Ascending aorta (tissue), 2 donors: ENCODE data around the gene KRTAP10-8. TPM values are rescaled to one million over a fixed set of nuclear protein-coding genes. Genes with fewer than 3 reads are reported as not detected.
"Not testable (repeated sequence)": the region's sequence is repeated elsewhere in the genome, so short reads cannot be mapped to it uniquely, and the experiment has no call there.

ENCODE experiments used
- DNase-seq, 2 donors: peaks; one replicate each; pipeline ENCODE4 v3.0.0-alpha.2; 2019; ENCODE audit warnings: low spot score in 2 of 2
- H3K27ac ChIP-seq, 2 donors: fragments of 200-600 bp; sonication (generic); one replicate each; pipeline ENCODE4 v1.5.1; 2016 to 2017; ENCODE audit warnings: mild to moderate bottlenecking in 1 of 2
- H3K27me3 ChIP-seq: fragments of 200-600 bp; sonication (generic); one replicate; pipeline ENCODE4 v1.5.1; 2017
- H3K36me3 ChIP-seq, 2 donors: fragments of 200-600 bp; sonication (generic); one replicate each; pipeline ENCODE4 v1.5.1; 2016
- H3K4me1 ChIP-seq, 2 donors: fragments of 200-600 bp; sonication (generic); one replicate each; pipeline ENCODE4 v1.5.1; 2016 to 2017; ENCODE audit warnings: mild to moderate bottlenecking in 1 of 2
- H3K4me3 ChIP-seq, 2 donors: fragments of 200-600 bp; sonication (generic); one replicate each; pipeline ENCODE4 v1.5.1; 2016 to 2017; ENCODE audit warnings: mild to moderate bottlenecking in 1 of 2
- H3K9me3 ChIP-seq, 2 donors: fragments of 200-600 bp; sonication (generic); one replicate each; pipeline ENCODE4 v1.5.1; 2016
- intact Hi-C: fragments of 100-400 bp; cut with DNase I; formaldehyde crosslinking; loops from one replicate; pipeline ENCODE4 v1.15.1; 2023
- total RNA-seq: library from RNA; depleted of rRNA; stranded (reverse); fragments of >200 nt; gene quantifications from one replicate; pipeline ENCODE4 v1.1.0, GENCODE V29; 2016
- TF ChIP-seq, protein P1 (sequence below), 3 experiments: fragments of 200-600 bp in 2 of 3; fragments of 450-650 bp in 1 of 3; sonication (generic) in 2 of 3; IDR thresholded peaks; one replicate each; pipeline ENCODE4 v1.5.1; 2016 to 2019; ENCODE audit warnings: antibody characterized with exemption in 3 of 3, mild to moderate bottlenecking in 1 of 3, moderate library complexity in 1 of 3

Gene KRTAP10-8
- total RNA-seq, 1 donor from 2014 or later, result not detected

DNA sequence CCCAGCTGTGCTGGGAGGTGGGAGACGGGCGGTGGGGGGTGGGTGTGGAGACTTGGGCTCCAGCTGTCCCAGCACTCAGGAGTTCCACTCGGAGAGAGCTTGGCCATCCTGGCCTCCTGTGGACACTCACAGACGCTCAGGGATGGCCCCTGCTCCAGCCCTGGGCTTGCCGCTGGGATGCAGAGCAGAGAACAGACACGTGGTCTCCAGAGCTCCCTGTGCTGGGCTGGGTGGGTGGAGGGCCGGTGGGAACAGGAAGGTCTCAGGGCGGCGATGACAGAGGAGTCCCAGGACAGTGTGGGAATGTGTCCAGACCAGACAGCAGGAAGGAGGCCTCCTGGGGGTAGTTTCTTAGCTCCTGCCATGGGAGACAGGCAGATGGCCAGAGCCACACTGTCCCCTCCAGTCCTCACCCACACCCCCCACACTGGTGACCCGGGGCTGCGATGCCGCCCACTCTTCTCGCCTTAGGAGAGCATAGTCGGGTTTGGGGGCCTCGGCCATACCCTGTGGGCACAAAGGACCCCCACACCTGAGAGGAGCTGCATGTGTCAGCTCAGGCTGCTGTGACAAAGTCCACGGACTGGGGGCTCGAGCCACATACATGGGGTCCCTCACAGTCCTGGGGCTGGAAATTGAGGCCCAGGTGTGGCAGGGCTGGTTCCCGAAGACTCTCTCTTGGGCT is 17.0 kb downstream of the KRTAP10-8 start:
- intact Hi-C loops, result no loop called here
- no peaks in the 10 kb centered on the region for H3K27me3 ChIP-seq
- no peak overlapping the region for H3K4me3 ChIP-seq
- no peaks in the 10 kb centered on the region for H3K4me1 ChIP-seq
- no peaks in the 10 kb centered on the region for H3K36me3 ChIP-seq
- DNase-seq, result no peak
- TF ChIP-seq, protein P1, sequence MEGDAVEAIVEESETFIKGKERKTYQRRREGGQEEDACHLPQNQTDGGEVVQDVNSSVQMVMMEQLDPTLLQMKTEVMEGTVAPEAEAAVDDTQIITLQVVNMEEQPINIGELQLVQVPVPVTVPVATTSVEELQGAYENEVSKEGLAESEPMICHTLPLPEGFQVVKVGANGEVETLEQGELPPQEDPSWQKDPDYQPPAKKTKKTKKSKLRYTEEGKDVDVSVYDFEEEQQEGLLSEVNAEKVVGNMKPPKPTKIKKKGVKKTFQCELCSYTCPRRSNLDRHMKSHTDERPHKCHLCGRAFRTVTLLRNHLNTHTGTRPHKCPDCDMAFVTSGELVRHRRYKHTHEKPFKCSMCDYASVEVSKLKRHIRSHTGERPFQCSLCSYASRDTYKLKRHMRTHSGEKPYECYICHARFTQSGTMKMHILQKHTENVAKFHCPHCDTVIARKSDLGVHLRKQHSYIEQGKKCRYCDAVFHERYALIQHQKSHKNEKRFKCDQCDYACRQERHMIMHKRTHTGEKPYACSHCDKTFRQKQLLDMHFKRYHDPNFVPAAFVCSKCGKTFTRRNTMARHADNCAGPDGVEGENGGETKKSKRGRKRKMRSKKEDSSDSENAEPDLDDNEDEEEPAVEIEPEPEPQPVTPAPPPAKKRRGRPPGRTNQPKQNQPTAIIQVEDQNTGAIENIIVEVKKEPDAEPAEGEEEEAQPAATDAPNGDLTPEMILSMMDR (IDR thresholded peaks at IDR 0.05), result no peak
- no peak overlapping the region for H3K27ac ChIP-seq
- H3K9me3 ChIP-seq, result peaks cover 0 to 33% of the 10 kb centered on the region in 2 donors

DNA sequence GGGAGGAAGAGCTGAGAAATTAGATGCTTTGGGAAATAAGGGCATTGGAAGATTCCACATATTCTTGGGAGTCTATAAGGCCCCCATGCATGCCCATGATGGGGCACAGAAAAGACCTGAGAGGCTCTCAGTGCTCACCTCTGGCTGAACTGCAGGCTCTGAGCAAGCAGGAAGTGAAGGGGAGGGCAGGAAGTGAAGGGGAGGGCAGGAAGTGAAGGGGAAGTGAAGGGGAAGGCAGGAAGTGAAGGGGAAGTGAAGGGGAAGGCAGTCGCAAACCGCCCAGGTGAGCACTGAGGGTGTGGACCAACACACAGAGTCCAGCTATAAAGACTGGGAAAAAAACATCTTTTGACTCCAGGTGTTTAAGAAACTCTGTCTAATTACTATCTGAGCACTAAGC is 18.6 kb downstream of the KRTAP10-8 start:
- TF ChIP-seq, protein P1 (IDR thresholded peaks at IDR 0.05), result no peak
- Histone ChIP-seq H3K9me3 (peaks cover 0 to 30% of the 10 kb centered on the region in 2 donors), H3K27ac (no peak overlapping the region), H3K36me3 (no peaks in the 10 kb centered on the region), H3K27me3 (no peaks in the 10 kb centered on the region), H3K4me3 (no peak overlapping the region), H3K4me1 (no peaks in the 10 kb centered on the region)
- intact Hi-C loops, result no loop called here
- no peak for DNase-seq

DNA sequence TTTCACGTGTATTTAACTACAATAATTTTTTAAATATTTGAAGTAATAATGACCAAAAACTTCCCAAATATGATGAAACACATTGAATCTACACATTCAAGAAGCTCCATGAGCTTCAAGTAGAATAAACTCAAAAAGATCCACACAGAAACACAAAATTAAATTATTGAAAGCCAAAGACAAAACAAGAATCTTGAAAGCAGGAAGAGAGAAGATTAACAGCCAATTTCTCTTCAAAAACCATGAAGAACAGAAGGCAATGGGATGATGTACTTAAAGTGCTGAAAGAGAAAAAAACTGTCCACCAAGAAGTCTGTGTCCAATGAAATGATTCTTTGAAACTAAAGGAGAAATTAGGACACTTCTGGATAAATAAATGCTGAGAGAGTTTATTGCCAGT is 20.2 kb downstream of the KRTAP10-8 start:
- intact Hi-C loops, result no loop called here
- H3K27ac ChIP-seq, result no peak overlapping the region

DNA sequence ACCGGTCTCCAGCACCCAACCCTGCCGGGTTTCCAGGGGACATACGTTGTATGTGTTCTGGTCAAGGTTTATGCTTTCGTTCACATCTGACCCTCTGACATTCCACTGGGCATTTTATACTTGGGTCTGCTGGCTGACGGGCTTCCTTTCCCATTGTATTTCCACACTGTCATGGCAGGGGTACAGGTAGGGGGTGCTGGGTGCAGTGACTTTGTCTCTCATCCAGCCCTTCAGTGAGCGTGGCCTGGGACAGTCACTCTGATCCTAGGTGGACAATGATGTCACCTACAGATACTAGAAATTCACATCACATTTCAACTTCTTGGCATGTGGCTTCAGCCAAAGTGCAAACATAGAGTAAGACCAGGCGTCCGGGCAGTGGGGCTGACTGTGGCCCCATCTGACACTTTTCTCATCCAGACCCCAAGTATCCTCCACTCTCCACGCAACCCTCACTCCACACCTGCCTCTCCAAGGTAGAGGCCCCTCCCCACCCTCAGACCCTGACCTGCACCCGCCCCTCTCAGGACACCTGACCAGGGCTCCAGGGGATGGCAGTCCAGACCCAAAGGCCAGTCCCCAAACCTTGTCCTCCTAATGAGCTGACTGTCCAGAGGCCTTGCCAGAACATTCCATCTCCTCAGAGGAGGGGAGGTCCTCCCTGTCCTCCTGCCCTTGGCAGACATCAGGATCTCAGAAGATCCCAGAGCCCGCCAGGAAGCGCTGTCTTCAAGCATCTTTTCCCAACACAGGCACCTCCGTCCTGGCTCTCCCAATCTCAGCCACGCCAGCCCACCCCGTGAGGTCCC is 24.5 kb downstream of the KRTAP10-8 start:
- Histone ChIP-seq H3K9me3 (peaks cover 0 to 12% of the 10 kb centered on the region in 2 donors), H3K27me3 (no peaks in the 10 kb centered on the region), H3K4me3 (no peak overlapping the region), H3K4me1 (no peaks in the 10 kb centered on the region), H3K27ac (no peak overlapping the region), H3K36me3 (no peaks in the 10 kb centered on the region)
- intact Hi-C loops, result no loop called here
- DNase-seq, result no peak
- TF ChIP-seq, protein P1 (IDR thresholded peaks at IDR 0.05), result no peak

More for the DNA sequence above, 20.2 kb downstream of the KRTAP10-8 start:
- DNase-seq, result no peak
- H3K27me3 ChIP-seq, result no peaks in the 10 kb centered on the region
- no peak overlapping the region for H3K4me3 ChIP-seq
- no peaks in the 10 kb centered on the region for H3K4me1 ChIP-seq
- TF ChIP-seq, protein P1 (IDR thresholded peaks at IDR 0.05), result no peak
- peaks cover 0 to 30% of the 10 kb centered on the region in 2 donors for H3K9me3 ChIP-seq
- H3K36me3 ChIP-seq, result no peaks in the 10 kb centered on the region

DNA sequence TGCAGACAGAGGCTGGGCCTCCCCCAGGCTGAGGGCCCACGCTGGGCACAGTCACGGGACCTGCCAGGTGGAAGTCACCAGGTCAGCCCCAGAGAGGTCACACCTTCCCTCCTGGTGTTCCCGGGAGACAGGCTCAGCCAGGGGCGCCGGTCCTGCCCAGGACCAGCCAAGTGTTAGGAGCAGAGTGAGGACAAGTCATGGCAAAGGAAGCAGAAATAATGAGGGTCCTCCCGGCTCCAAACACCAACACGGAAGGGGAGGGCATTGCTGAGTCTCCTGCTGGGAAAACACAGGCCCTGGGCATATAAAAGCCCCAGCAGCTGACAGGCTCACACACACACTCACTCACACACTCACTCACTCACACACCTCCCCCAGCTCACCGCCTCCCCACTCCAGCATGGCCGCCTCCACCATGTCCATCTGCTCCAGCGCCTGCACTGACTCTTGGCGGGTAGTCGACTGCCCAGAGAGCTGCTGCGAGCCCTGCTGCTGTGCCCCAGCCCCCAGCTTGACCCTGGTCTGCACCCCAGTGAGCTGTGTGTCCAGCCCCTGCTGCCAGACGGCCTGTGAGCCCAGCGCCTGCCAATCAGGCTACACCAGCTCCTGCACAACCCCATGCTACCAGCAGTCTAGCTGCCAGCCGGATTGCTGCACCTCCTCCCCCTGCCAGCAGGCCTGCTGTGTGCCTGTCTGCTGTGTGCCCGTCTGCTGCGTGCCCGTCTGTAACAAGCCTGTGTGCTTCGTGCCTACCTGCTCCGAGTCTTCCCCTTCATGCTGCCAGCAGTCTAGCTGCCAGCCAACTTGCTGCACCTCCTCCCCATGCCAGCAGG is 25.4 kb downstream of the KRTAP10-8 start, which contains the start of gene KRTAP10-10:
Gene KRTAP10-10, plus strand, starts transcription at position 339 of the 833 bp plus-strand sequence. Its CDS starts 62 bp downstream, at position 401.
- H3K27me3 ChIP-seq, result no peaks in the 10 kb centered on the region
- H3K9me3 ChIP-seq, result peaks cover 0 to 4% of the 10 kb centered on the region in 2 donors
- H3K27ac ChIP-seq, result no peak within 1 kb of the TSS
- no peak within 1 kb of the TSS for H3K4me3 ChIP-seq
- no peak for DNase-seq
- no peaks in the 10 kb centered on the region for H3K36me3 ChIP-seq
- TF ChIP-seq, protein P1 (IDR thresholded peaks at IDR 0.05), result no peak
- H3K4me1 ChIP-seq, result no peaks in the 10 kb centered on the region
- intact Hi-C loops, result no loop called here

DNA sequence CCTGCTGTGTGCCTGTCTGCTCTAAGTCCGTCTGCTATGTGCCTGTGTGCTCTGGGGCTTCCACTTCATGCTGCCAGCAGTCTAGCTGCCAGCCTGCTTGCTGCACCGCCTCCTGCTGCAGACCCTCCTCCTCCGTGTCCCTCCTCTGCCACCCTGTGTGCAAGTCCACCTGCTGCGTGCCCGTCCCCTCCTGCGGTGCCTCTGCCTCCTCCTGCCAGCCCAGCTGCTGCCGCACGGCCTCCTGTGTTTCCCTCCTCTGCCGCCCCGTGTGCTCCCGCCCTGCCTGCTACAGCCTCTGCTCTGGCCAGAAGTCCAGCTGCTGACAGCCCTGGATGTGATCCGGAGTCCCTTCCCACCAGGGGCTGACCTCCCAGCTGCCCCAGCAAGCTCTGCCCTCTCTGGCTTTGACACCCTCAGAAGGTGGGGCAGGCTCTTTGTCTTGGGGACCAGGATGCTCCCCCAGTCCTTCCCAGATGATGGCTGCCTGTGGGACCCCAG is 26.0 kb downstream of the KRTAP10-8 start:
- intact Hi-C loops, H3K9me3 ChIP-seq, H3K36me3 ChIP-seq, H3K4me3 ChIP-seq, H3K27ac ChIP-seq, H3K4me1 ChIP-seq, H3K27me3 ChIP-seq, DNase-seq: not testable (repeated sequence)

DNA sequence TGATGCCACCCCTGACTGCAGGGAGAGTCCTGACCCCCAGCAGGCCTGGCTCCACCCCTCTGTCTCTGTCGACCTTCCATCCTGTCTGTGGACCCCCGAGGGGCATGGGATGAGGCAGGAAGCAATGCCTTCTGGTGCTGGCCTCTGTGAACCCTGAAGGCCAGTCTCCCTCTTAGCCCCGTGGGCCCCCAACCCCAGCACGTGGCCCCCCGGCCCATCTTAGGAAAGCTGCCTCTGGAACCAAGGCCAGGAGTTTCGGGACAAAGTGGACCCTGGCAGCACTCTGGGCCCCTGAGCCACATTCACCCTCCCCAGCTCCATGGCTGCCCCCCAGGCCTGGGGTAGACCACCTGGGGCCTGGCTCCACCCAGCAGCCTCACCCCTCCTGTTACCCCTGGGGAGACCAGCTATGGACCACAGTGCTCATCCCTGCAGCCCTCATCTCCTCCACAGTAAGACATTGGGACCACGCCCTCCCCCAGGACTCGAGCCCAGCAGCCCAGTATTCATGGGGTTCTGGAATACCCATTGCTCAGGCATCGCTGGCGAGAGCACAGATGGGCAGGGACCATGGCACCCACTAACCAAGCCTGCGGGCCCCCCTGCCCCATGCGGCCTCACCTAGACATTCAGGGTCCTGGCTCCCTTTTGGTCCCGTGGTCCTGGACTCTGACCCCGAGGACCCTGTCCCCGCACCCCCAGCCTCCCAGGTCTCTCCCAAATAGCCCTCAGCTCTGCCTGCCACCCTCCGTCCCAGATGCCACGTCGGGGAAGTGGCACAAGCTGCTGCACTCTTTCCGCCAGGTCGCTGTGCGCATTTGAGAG is 26.8 kb downstream of the KRTAP10-8 start:
- H3K4me3 ChIP-seq, H3K27ac ChIP-seq, H3K4me1 ChIP-seq, H3K27me3 ChIP-seq, intact Hi-C loops, H3K36me3 ChIP-seq, H3K9me3 ChIP-seq, DNase-seq: not testable (repeated sequence)
